GM12864 (cell line): Measurements from ENCODE around the gene ATXN7.

Source experiments
- DNase-seq: peaks from one replicate; pipeline ENCODE4 v3.0.0-alpha.2; 2011; ENCODE audit warnings: low read depth
- H3K4me3 ChIP-seq: 2 replicates; pipeline ENCODE4 v1.5.1; 2011; ENCODE audit warnings: mild to moderate bottlenecking, low read depth, low read length, control low read depth
- TF ChIP-seq, protein P1 (sequence below): IDR thresholded peaks from 2 replicates; pipeline ENCODE4 v1.5.1; 2011; ENCODE audit warnings: low read depth, mild to moderate bottlenecking, moderate library complexity, low read length, control low read depth, inconsistent platforms; ENCODE audit errors: missing control alignments

Gene ATXN7

DNA sequence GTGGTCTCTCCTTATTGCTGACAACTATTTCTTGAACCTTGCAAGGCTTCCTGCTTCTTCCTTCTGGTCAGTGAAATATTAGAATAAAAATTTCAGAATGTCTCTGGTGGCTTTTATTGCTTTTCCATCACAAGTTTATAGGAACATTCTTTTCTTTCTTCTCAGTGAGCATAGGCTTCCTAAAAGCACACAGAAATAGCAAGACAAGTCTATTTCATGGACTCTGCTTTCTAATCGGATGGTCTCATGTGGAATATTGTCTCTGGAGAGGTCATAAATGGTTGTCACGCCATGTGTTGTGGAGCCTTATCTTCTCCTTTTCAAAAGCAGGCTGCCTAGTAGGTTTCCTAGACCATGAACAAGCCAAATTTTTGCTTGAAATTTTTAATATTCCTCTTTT is 169.4 kb downstream of the ATXN7 start:
- no peak overlapping the region for H3K4me3 ChIP-seq
- DNase-seq = no peak
- TF ChIP-seq, protein P1, sequence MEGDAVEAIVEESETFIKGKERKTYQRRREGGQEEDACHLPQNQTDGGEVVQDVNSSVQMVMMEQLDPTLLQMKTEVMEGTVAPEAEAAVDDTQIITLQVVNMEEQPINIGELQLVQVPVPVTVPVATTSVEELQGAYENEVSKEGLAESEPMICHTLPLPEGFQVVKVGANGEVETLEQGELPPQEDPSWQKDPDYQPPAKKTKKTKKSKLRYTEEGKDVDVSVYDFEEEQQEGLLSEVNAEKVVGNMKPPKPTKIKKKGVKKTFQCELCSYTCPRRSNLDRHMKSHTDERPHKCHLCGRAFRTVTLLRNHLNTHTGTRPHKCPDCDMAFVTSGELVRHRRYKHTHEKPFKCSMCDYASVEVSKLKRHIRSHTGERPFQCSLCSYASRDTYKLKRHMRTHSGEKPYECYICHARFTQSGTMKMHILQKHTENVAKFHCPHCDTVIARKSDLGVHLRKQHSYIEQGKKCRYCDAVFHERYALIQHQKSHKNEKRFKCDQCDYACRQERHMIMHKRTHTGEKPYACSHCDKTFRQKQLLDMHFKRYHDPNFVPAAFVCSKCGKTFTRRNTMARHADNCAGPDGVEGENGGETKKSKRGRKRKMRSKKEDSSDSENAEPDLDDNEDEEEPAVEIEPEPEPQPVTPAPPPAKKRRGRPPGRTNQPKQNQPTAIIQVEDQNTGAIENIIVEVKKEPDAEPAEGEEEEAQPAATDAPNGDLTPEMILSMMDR = no peak

- no peak for DNase-seq
- TF ChIP-seq, protein P1 = no peak
- H3K4me3 ChIP-seq = no peak overlapping the region
Observed at GRCh38 chr3:64037084-64037483, 173.4 kb downstream of the ATXN7 start.

GRCh38 chr3:64038253-64038767 is 174.6 kb downstream of the ATXN7 start:
- no peak for DNase-seq
- TF ChIP-seq, protein P1 = no peak
- no peak overlapping the region for H3K4me3 ChIP-seq

- TF ChIP-seq, protein P1 = no peak
- no peak overlapping the region for H3K4me3 ChIP-seq
- DNase-seq = no peak
Observed at GRCh38 chr3:64039332-64039731, 175.7 kb downstream of the ATXN7 start.

- DNase-seq = no peak
- TF ChIP-seq, protein P1 = no peak
- no peak overlapping the region for H3K4me3 ChIP-seq
Observed at GRCh38 chr3:64039981-64040733, 176.5 kb downstream of the ATXN7 start.

DNA sequence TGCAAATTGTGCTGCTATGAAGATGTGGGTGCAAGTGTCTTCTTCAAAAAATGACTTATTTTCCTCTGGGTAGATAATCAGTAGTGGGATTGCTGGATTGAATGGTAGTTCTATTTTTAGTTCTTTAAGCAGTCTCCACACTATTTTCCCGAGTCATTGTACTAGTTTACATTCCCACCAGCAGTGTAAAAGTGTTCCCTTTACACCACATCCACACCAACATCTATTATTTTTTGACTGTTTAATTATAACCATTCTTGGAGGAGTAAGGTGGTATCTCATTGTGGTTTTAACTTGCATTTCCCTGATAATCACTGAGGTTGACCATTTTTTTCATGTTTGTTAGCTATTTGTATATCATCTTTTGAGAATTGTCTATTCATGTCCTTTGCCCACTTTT is 179.3 kb downstream of the ATXN7 start:
- no peak for DNase-seq
- no peak overlapping the region for H3K4me3 ChIP-seq
- TF ChIP-seq, protein P1 = no peak

DNA sequence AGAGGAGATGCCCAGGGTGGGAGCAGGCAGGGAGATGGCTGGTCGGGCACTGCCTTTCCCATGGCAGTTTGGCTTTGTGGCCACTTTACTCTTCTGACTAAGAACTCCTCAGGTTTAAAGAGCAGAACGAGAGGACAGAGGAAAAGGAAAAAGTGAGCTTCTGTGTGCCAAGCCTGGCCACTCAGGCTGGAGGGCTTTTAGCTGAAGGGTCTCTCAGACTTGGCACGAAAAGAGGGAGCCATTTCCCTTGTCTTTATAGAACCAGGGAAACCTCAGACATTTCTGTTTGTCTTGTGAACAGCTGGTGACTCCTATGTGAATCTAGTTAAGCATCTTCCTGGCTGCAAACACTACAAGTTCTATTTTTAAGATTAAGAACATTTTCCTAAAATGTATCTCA is 182.9 kb downstream of the ATXN7 start:
- H3K4me3 ChIP-seq = no peak overlapping the region
- TF ChIP-seq, protein P1 = no peak
- DNase-seq = no peak
